Fibroblast of upper back skin (primary cell): Measurements from ENCODE around the gene CGNL1.

Source experiments
- DNase-seq: peaks from one replicate; pipeline ENCODE4 v3.0.0-alpha.2; 2013

Gene CGNL1

DNA sequence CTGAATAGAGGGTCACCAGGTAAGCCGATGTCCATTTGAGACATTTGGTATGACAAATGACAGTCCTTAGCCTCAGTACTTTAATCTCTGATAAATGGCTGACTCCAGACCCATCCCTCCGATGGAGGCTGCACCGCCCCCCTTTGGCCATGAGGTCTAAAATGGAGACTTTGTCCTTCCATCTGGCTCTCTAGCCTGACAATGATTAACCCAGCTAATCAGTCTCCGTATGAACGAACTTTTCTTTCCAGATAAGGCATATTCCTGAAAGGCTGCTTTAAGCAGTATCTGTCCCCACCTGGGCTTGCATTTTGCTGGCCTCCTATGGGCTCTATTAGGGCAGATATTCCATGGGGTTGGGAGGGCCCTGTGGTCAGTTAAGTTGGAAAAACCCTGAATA lies 204.6 kb downstream of the CGNL1 start:
- no peak for DNase-seq

DNA sequence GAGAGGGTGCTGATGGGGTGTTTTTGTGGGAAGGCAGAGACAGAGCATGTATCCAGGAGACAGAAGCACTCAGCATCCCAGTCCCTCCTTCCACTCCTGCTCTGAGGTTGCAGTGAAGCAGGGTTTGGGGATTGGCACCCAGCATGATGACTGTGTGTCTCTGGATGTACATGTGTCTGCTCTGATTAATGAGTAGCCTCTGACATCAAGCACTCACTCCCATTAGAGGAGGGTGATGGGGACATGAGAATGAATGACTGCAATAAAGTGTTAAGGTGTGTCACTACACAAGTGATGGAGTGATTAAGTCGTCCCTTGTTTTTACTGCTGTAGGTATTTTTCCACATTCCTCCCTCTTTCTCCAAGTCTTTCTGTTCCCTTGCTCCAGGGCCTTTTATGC lies 205.8 kb downstream of the CGNL1 start:
- no peak for DNase-seq

DNA sequence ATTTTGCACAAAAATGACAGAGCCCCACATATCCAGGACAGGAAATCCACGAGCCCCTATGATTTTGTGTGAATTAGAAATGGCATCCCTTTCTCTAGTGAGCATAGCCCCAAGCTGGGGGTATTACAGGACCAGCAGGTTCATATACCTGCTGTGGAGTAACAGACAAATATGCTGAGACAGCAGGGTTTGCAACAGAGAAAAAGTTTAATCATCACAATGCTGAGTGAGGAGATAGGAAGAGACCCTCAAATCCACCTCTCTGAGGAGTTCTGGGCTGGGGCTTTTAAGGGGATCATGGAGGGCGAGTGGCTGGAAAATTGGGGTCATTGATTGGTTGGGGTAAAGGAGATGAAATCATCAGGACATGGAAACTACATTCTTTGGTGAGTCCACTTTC lies 207.0 kb downstream of the CGNL1 start:
- no peak for DNase-seq

DNA sequence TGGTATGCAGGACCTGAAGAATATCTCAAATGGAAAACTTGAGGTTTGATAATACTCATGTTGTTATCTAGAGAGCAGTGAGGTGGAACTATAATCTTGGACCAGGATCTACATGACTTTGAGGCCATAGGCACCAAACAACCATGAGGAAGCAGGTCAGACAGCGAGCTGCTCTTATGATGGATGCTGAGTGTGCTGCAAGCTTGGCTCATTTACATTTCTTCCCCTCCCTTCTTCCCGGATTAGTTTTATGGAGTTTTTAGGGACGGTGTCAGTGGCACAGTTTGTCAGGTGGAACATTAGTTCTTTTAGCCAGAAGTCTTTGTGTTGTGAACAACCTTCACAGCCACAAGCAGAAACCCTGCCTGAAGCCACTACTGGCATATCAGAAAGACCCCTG lies 207.4 kb downstream of the CGNL1 start:
- no peak for DNase-seq

DNA sequence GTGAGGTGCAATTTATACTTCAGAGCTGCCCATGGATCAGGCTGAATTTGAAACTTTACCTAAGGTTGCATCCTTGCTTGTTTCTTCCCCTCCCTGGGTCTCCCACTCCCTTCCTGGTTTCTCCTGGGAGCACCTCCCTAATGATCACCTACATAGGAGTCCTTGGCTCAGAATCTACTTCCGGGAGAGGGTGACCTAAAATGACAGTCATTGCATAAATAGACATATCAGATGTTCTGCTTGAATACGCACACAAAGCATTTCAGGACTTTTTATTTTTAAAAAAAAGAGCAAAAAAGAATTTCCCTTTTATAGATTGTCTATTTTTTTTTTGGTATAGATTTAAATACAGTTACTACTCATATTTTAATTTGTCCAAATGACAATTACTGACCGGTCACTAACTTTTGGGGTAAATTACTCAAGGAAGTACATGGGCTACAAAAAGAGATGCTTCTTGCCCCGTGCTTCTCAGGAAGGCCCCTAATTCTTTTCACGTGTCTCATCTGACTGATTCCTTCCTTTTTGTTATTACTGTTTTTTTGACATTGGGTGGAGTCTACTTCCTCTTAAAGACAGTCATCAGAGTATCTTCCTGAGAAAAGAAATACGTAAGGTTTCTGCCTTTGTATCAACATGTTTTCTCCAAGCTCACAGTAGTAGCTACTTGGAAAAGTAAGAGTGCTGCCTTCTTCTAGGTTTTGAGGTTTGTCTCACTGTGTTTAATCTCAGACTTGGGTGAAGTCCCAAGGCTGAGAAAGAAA lies 210.5 kb downstream of the CGNL1 start:
- no peak for DNase-seq

DNA sequence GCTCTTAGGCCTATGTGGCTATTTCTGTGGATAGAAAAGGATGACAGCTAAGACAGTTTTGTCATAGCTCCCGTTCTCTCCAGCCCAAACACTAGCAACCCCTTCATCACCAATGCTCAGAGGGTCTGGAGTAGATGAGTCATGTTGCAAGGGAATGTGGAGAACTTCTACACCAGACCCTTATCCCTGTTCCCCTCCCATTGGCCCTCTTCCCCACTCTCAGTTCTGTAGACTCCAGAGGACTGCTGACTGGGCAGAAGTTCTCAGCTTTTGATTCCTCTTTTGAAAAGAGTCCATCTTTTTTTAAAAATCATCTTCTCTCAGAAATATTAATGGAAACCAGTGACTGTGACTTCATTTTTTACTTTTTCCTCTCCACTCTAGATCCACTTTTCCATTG lies 213.0 kb downstream of the CGNL1 start:
- no peak for DNase-seq

DNA sequence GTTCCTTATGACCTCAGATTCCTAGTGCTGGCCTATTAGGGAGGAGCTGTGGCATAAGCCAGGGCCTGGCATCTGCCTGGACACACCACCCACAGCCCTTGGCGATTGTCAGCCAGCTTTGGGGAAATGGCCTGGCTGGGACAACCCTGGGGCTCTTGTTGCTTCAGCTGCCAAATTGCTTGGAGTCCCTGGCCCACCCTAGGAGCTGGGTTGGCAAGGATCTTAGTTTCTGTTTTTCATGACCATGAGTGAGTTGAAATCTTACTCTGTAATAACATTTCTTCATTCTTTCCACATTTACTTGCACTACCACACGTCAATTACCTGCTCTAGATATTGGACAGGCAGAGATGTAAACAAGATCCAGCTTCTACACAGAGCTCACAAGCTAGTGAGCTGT lies 213.4 kb downstream of the CGNL1 start:
- no peak for DNase-seq

DNA sequence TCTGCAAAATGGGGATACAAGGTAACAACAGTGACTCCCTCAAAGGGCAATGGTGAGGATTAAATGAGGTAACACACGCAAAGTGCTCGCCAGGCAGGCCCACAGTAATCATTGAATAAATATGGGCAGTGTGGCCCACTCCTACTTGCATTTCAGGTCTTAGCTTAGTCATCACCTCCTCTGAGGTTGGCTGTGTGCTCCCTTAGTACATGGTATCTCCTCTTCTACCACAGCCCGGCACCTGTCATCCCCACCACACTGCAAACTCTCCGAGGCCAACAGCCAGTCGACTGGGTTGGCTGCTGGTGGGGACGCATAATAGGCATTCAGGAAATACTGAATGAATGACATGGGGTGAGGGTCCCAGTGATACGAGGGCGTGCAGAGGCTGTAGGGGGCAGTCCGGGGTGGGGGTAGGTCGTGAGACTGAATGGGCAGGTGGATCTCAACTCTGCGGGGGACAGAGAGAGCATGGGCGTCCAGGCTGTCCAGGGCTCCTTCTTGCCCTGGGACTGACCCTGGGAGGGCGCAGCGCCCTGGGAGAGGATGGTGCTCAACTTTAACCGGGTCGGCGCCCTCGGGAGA lies 215.0 kb downstream of the CGNL1 start:
- no peak for DNase-seq

DNA sequence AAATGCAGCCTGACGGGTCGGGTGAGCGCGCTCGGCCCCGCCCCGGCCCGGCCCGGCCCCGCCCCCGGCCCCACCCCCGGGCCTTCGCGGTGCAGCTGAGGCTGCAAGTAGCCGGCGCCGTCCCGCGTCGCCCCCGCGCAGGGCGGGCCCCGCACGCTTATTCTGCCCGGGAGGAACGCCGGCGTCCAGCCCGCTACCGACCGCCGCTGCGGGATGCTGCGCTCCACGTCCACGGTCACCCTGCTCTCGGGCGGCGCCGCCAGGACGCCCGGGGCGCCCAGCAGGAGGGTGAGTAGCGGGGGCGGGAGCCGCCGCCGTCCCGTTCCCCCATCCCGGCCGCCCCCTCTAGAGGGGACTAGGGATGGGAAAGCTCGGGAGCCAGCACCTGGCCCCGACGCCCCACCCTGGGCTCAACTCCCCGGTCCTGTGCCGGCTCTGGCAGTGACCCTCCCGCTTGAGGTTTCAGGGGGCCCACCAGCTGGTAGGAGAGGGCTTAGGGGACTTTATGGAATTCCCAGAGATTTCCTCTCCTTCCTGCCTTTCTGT lies 215.6 kb downstream of the CGNL1 start, which contains the start of gene MYZAP:
Gene MYZAP, plus strand, starts transcription at position 83 of the 546 bp plus-strand sequence. Its CDS starts 131 bp downstream, at position 214.
- no peak for DNase-seq

DNA sequence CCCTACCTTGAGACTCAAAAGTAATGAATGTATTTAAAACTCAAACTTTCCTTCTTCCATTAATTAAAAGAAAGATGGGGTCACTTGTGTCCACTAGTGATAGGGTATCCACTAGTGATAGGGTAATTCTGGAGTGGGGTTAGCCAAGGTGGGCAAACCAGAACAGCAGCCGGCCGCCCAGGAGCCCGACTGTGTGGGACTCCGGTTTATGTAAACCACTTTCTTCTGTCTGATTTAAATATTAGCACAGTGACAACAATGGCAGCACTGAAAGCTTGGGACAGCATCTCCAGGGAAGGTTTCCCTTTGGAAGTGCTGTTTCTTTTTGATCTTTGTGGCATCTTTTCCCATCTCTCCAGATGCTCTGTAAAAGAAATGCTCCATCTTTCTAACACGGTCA lies 216.1 kb downstream of the CGNL1 start:
- no peak for DNase-seq

DNA sequence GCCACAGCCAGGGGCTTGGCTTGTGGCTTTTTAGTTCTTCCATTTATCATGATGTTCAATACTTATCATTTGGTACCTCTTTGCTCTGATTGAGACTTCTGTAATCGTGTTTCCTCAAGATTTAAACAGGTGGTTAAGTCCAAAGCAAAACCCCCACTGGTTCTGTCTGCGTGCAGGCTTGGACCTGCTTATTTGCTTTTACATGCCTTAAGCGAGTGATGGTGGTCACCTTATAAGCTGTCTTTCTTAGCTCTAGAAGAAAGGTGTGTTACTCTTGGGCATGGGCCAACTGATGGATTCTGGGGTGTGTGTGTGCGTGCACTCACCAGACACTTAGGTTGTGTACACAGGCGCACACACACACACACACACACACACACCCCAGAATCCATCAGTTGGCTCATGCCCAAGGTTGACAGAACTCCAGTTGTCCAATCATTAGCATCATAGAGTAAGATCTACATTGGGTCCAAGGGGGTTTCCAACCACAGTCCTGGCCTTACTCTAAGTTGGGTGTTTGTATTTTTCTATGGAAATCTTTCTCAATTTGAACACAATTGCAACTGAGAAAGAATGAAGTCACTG lies 216.6 kb downstream of the CGNL1 start:
- DNase-seq: no peak

DNA sequence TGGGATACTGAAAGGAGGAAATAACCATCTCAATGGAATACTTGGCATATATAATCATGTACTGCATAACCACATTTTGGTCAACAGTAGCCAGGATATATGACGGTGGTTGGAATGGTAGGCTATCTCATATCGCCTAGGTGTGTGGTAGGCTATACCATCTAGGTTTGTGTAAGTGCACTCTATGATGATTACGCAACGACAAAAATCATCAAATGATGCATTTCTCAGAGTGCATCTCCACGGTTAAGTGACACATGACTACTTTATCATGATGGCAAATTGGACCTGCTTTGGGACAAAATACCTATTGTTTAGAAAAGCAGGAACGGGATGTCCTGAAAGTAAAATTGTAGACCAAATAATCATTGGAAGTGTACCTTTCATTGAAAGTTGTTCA lies 218.2 kb downstream of the CGNL1 start:
- DNase-seq: no peak

DNA sequence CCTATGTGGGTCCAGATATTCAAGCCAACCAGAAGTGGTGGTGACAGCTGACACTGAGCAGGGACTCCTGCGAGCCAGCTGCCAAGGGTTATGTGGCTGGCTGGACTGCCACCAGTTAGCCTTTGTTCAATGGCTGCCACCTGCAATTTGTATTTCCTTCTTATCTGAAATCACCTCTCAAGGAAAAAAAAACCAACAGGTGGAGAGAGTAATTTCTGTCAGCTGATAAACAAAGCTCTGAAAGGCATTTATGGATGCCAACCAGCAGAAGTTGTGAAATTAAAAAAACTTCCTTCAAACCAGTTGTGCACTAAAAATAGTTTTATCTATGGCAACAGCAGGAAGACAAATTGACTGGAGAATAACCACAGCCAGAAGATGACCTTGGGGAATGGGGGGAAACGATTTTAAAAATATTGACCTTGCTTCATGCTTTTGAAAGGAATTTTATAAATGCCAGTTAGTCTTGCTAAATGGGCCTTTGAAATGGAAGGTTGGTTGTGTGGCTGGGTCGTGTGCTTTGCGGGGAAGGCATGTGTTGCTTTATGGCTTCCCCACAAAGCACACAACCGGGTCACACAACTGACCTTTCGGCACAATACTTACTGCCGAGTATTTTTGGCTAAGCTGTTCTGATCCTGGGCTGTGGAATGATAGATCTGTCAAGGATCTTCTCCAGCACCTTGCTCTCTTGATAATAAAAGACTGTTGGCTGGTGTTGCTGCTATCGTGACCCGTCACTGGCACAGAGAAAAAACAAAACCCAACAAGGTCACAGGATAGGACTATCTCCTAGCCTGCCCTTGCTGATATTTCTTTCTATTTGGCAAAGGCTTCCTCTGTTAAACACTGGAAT lies 218.9 kb downstream of the CGNL1 start:
- DNase-seq: no peak

DNA sequence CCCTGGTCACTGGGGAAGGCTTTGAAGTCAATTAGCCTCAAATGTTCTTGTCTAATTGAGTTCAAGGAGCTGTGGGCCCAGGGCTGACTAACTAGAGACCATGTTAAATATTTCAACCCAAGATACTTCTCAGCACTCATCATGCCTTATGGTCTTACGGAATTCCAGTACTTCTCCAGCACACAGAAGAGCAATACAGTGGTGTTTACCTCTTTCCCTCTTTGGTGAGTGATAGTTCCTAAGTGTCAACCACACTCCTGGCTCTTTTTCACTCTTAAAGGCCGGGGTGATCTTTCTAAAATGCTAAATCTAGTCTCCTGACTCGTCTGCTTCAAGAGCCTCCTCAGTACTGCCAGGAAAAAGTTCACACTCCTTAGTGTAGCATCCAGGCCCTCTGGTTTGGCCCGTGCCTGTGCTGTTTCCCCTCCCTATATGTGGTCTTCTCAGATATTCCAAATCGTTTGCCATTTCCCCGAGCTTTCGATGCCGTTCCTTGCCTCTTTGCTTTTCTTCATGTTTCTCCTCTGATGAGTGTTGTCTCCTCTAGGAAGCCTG lies 220.1 kb downstream of the CGNL1 start:
- DNase-seq: no peak

DNA sequence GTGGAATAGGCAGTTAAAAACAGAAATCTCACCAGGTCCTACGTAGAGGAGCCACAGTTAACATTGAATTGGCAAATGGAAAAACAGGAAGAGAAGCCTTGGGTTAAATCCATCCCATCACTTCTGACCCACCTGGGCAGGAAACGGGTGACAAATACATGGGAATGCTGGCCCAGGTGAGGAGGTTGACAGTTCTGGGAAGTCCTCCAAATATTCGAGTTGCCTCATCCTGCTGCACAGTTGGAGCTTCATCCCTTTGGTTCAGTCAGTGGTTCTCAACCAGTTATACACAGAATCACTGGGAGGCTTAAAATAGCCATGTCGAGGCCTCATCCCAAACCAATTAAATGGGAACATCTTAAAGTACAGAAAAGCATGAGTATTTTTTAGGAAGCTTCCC lies 220.7 kb downstream of the CGNL1 start:
- no peak for DNase-seq

DNA sequence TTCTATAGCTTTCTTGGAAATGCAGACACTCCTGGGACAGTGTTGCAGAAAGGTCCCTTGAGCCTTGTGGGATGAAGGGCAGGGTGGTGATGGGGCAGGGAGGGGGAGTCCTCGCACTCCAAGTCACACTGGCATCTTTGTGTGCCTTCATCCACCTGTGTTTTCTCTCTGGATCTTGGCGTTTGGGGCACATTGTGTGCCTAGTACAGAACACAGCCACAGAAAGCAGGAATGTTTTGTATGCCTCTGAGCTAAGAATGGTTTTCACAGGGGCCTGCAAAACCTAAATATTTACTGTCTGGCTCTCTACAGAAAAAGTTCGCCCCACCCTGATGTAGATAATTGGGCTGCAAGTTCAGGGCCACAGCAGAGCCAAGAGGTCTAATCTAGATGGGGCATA lies 221.1 kb downstream of the CGNL1 start:
- DNase-seq: no peak

DNA sequence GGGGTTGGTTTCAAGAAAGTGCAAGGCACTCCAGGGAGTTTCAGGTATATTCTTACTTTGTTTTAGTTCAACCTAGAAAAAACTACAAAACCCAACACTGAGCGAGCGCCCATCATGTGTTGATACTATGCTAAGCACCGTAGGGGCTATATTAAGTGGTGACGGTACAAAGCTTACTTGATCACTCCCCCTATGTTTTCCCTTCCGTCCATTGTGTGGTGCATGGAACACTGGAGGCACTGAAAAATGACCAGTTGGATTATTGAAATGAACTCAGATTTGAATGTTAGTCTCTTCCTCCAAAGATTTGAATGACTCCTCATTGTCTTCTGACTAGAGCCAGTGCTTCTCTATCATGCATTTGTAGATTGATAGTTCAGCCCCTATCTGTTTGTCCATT lies 222.0 kb downstream of the CGNL1 start:
- no peak for DNase-seq

DNA sequence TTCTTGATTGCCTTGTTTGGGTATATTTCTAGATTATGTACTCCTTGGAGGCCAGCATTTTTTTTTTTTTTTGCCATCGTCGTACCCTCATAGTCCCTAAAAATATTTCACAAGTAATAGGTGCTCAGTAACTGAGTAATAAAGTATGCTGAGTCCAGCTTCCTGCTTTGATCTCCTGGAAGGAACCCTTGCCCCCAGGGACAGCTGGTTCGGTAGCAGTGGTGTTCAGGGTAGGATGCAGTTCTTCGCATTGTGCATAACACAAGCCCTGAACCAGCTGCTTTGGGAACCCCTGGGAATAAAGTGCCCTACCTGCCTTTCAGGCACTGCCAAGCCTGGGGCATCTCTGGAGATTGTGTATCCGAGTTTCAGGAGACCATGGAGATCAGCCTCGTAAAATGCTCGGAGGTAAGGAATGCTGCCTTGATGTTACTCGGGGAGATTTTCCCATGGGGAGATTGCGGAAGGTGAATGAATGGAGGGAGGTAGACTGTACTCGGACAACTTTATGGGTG lies 223.0 kb downstream of the CGNL1 start:
- no peak for DNase-seq

DNA sequence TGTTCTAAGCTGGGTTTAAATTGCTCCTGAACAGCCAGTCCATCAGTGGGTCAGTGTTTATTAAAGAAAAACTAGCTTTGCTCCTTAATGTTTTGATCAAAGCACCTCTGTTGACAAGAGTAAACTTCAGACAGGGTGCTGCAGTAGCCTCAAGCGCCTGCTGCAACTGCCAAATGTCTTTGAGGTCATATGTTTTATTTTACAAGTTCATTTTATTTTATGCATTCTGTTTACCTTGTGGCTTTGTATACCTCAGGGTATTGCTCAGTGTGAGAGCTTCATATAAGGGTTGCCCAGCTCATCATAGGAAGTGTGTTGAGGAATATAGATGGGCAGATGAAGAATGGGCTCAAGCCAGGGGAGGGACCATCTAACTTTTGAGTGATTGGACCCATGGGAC lies 223.9 kb downstream of the CGNL1 start:
- no peak for DNase-seq
